HG03064 (cell line): ENCODE measurements around the gene RCC2.

Experiments used
- ATAC-seq: cut with Tn5 transposase; IDR thresholded peaks from one replicate; pipeline ENCODE4 v1.9.1; 2021; ENCODE audit warnings: low read depth; ENCODE audit not compliant: unreplicated experiment

RCC2 gene

GRCh38 chr1:17447501-17447992 lies 8.1 kb upstream of the RCC2 start:
- no peak for ATAC-seq

GRCh38 chr1:17442841-17443240 lies 3.4 kb upstream of the RCC2 start:
- ATAC-seq, result no peak

DNA sequence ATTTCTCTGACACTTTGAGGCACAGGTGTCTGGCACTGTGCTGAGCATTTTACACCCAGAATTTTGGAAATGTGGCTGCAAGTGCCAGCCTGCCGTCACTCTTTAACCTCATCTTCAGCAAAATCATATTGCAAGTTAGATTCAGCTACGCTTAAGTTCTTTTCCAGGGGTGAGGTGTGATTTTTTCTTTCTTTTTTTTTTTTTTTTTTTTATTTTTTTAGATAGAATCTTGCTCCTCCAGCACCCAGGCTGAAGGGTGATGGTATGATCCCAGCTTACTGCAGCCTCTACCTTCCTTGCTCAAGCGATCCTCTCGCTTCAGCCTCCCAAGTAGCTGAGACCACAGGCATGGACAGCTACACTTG lies 2.5 kb upstream of the RCC2 start:
- ATAC-seq, result no peak

GRCh38 chr1:17441265-17441992 lies 2.0 kb upstream of the RCC2 start:
- no peak for ATAC-seq

DNA sequence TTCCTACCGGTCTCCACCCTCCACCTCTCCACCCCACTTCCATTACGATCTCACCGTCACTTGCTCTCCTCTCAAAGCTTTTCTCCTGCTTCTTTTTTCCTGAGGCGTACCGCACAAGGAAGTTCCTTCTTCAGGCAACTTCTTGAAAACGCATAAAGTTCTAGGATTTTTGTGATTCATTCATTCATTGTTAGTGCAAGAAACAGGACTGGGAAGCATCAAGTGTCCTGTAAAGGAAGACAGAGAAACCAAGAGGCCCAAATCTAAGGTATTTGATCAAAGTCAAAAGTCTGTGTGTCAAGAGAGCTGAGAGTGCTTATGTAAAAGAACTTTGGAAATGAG lies 1.3 kb upstream of the RCC2 start:
- no peak for ATAC-seq

GRCh38 chr1:17440074-17440826 lies 773 bp upstream of the RCC2 start:
- no peak for ATAC-seq

GRCh38 chr1:17438318-17439249 lies 893 bp downstream of the RCC2 start:
- ATAC-seq, result no peak

GRCh38 chr1:17437580-17438317 lies 1.7 kb downstream of the RCC2 start:
- ATAC-seq, result no peak

- ATAC-seq, result no peak
Measured at GRCh38 chr1:17437260-17437579, 2.3 kb downstream of the RCC2 start.

DNA sequence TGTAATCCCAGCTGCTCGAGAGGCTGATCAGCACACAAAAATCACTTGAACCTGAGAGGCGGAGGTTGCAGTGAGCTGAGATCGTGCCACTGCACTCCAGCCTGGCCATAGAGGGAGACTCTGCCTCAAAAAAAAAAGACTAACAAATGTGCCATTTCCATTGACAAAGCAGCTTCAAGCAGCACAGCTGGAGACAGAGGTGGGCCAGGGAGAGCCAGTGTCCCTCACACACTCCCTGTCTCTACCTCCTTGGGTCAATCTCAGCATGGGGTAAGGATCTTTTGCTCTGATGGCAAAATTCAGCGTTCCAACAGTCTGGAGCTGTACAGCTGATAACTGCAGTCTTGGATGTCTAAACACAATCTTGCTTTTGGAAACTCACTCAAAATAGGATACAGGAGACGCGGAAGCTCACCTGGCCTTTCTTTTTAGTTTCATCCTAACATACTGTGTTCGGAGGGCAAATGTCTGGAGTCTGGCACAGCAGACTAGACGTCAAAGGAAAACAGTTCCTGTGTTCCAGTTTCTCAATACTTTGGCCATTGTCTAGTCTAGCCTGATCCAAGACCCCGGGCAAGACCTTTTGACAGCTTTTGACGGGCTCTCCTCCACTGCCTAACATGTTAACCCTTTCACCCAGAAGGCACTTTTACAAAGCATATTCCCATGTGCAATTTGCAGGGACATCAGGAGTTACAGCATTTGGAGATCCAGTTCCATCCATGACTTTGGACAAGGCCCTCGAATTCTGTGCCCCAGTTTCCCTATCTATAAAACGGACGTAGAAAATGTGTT lies 2.9 kb downstream of the RCC2 start:
- no peak for ATAC-seq

- ATAC-seq, result no peak
Measured at GRCh38 chr1:17434601-17435000, 4.9 kb downstream of the RCC2 start.

DNA sequence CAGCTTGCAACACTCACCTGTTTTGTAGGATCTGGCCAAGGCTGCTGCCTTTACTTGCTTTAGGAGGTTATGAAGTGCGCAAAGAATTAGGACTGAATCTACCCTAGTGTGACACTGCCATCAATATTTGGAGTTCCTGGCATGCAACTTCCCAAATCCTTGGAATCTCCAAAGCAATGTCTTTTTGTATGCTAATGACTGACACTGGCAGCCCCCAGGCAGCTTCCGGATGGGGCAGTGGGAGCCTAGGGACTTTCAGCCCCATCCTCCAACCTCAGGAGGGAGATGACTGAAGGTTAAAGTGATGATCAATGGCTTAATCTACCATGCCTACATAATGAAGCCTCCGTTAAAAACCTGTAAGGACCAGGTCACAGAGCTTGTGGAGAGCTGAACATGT lies 5.5 kb downstream of the RCC2 start:
- ATAC-seq, result no peak

DNA sequence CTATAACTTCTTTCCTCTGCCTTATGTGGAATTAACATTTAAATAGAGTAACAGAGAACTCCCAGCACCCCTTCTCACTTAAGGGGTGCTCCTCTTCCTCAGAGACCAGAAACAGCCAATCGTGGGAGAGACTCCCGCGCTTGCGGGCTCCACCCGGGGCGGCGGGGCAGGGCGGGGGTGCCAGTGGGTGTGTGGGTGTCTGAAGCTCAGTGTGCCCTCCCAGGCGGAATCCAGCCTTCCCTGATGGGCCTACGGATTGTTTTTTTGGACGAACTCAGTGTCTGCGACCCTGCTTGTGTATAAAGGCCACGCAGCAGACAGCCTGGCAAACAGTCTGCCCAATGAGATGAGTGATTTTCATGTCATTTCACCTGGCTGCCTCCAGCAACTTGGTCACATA lies 6.2 kb downstream of the RCC2 start:
- no peak for ATAC-seq

- no peak for ATAC-seq
Measured at GRCh38 chr1:17432412-17432811, 7.1 kb downstream of the RCC2 start.

DNA sequence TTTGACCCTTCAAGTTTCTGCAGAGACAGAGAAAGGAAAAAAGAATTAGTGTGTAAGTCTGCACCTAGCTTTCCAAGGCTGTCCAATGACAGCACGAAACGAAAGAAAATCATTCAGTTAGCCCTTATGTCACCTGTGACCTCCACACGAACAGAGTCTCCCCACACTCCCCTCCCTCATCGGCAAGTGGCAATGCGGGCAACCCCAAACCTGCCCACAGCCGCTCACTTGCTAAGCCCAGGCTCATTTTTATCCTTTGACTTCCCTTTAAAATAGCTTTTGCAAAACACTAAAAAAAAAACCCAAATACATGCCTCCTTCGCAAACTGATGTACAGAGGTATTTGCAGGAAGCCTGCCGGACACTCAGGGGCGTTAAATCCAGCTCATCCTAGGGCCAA lies 10.3 kb downstream of the RCC2 start:
- ATAC-seq, result no peak

- ATAC-seq, result no peak
Measured at GRCh38 chr1:17427696-17428660, 11.5 kb downstream of the RCC2 start.

DNA sequence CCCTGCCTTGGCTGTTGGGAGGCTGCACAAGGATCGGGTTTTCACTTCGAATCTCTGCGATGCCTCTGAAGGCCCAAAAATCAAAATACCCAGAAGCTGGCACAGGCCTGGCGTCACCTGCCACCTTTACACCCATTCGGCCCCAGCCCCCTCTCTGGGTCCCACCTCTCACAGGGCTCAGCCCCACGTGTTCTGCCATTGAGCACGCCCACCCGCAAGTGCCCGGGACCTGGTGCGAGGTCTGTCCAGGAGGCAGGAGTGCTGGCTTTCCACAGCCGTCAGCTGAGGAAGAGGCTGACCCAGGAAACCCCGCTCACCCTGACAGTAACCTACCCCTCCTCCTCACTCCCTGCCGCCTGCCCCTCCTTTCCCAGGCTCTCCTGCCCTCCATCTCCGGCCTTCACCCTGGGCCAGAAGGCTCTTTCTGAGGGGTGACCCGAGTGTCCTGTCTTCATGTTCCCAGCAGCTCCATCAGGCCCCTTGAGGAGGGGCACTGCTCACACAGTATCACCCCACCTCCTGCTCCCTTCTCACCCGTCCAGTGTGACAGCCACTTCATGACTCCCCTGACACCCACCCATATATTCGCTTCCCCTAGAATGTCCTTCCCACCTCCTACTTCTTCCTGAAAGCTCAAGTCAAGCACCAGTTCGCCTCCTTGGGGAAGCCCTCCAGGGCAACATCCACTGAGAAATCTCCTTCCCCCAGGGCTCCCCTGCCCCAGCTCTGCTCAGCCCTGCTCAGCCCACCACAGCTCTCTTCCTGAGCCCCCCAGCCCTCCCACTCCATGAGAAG lies 13.5 kb downstream of the RCC2 start:
- no peak for ATAC-seq

GRCh38 chr1:17423781-17424245 lies 15.7 kb downstream of the RCC2 start:
- no peak for ATAC-seq
